ENCODE measurements around the gene RRAGC.

DNA sequence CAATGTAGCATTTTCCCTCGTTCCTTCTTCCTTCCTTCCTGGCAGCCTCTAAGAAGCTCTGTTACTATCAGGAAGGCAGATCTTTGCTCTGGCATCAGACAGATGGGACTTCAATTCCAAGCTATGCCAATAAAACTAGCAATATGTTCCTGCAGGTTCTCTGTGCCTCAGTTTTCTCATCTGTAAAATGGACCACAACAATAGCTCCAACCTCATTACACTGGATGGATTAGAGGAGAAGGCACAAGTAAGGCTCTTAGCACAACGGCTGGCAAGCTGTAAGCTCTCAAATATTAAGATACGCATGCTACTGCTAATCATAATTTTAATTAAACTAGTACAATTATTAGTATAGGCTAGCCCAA lies 27.2 kb downstream of the RRAGC start:
- no peak for TF ChIP-seq CTCF (IDR thresholded peaks at IDR 0.05)
- no peak for TF ChIP-seq POLR2A (IDR thresholded peaks at IDR 0.05)
- TF ChIP-seq EP300 (IDR thresholded peaks at IDR 0.05), result no peak
